Measurements from ENCODE around the gene APOB. TPM values are rescaled to one million over a fixed set of nuclear protein-coding genes. Genes with fewer than 3 reads are reported as not detected.

Gene APOB
- total RNA-seq, 1 experiment from 2014 or later, result not detected

GRCh38 chr2:20988905-20989304 lies 55.0 kb downstream of the APOB start:
- Histone ChIP-seq H3K9me2 (replicated peaks; ENCODE audit: low read length) (no peaks in the 10 kb centered on the region), H4K20me1 (ENCODE audit: low read length) (no peaks in the 10 kb centered on the region), H3K4me3 (ENCODE audit: low read length) (no peak overlapping the region), H3K4me1 (ENCODE audit: insufficient read depth, low read length) (no peaks in the 10 kb centered on the region), H3K4me2 (ENCODE audit: low read length) (no peak overlapping the region), H3K79me2 (ENCODE audit: low read length) (no peaks in the 10 kb centered on the region), H3K27ac (ENCODE audit: low read length) (no peak overlapping the region), H3K36me3 (ENCODE audit: low read depth, low read length) (no peaks in the 10 kb centered on the region), H3F3A (ENCODE audit: low read length, unreplicated experiment) (no peaks in the 10 kb centered on the region), H3K9me3 (ENCODE audit: low read length) (no peaks in the 10 kb centered on the region), H2AFZ (ENCODE audit: low read length) (no peak overlapping the region), H3K9ac (ENCODE audit: low read length) (no peak overlapping the region), H3K27me3 (ENCODE audit: low read length) (peaks cover 28% of the 10 kb centered on the region)
- TF ChIP-seq EZH2 (IDR thresholded peaks at IDR 0.05; ENCODE audit: low read length, unreplicated experiment) (no peak), EZH2phosphoT487 (IDR thresholded peaks at IDR 0.05; ENCODE audit: borderline replicate concordance, low read length) (no peak)
- TF ChIP-seq, protein P1, sequence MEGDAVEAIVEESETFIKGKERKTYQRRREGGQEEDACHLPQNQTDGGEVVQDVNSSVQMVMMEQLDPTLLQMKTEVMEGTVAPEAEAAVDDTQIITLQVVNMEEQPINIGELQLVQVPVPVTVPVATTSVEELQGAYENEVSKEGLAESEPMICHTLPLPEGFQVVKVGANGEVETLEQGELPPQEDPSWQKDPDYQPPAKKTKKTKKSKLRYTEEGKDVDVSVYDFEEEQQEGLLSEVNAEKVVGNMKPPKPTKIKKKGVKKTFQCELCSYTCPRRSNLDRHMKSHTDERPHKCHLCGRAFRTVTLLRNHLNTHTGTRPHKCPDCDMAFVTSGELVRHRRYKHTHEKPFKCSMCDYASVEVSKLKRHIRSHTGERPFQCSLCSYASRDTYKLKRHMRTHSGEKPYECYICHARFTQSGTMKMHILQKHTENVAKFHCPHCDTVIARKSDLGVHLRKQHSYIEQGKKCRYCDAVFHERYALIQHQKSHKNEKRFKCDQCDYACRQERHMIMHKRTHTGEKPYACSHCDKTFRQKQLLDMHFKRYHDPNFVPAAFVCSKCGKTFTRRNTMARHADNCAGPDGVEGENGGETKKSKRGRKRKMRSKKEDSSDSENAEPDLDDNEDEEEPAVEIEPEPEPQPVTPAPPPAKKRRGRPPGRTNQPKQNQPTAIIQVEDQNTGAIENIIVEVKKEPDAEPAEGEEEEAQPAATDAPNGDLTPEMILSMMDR (conservative IDR thresholded peaks at IDR 0.05; ENCODE audit: low read depth, low read length), result no peak
- ChIA-PET POLR2A (ENCODE audit: unreplicated experiment) (no interaction called here), CTCF (no interaction called here)
- BruUV-seq (replicated peaks), result no TSS peak
- ATAC-seq (no peak), DNase-seq (no peak)
- intact Hi-C loops (cut with micrococcal nuclease), result no loop called here

- no peaks in the 10 kb centered on the region for H3K9me2 ChIP-seq (replicated peaks; ENCODE audit: low read length)
- no peak for DNase-seq
- H3K4me3 ChIP-seq (ENCODE audit: low read length), result no peak overlapping the region
- no peak overlapping the region for H3K9ac ChIP-seq (ENCODE audit: low read length)
- peaks cover 27% of the 10 kb centered on the region for H3K27me3 ChIP-seq (ENCODE audit: low read length)
- intact Hi-C loops (cut with micrococcal nuclease), result no loop called here
- no peak overlapping the region for H3K27ac ChIP-seq (ENCODE audit: low read length)
- H3K36me3 ChIP-seq (ENCODE audit: low read depth, low read length), result no peaks in the 10 kb centered on the region
- H3K79me2 ChIP-seq (ENCODE audit: low read length), result no peaks in the 10 kb centered on the region
- ChIA-PET CTCF (no interaction called here), POLR2A (ENCODE audit: unreplicated experiment) (no interaction called here)
- no peak for ATAC-seq
- H3K4me2 ChIP-seq (ENCODE audit: low read length), result no peak overlapping the region
- no peak overlapping the region for H2AFZ ChIP-seq (ENCODE audit: low read length)
- BruUV-seq (replicated peaks), result no TSS peak
- no peaks in the 10 kb centered on the region for H3K4me1 ChIP-seq (ENCODE audit: insufficient read depth, low read length)
- no peaks in the 10 kb centered on the region for H3K9me3 ChIP-seq (ENCODE audit: low read length)
- H3F3A ChIP-seq (ENCODE audit: low read length, unreplicated experiment), result no peaks in the 10 kb centered on the region
- TF ChIP-seq, protein P1 (conservative IDR thresholded peaks at IDR 0.05; ENCODE audit: low read depth, low read length), result no peak
- TF ChIP-seq EZH2phosphoT487 (IDR thresholded peaks at IDR 0.05; ENCODE audit: borderline replicate concordance, low read length), result no peak
- no peak for TF ChIP-seq EZH2 (IDR thresholded peaks at IDR 0.05; ENCODE audit: low read length, unreplicated experiment)
- no peaks in the 10 kb centered on the region for H4K20me1 ChIP-seq (ENCODE audit: low read length)
Observed at GRCh38 chr2:20986024-20986939, 57.6 kb downstream of the APOB start.

DNA sequence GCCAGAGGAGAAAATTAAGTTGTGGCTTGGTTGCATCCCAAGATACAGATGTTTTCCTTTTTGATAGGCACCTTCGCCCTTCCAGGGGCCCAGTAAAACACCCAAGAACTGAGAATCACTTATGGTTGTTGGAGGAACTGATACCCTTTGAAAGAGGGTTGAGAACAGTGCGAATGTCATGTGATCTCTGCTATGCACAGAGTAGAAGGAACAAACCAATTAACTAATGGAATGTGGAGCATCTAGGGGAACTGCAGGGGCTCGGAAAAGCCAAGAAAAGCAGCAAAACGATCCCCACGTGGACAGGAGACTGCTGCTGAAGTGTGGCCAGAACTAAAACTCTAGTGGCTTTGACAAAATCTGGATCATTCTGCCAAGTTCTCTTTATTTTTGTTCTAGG lies 58.8 kb downstream of the APOB start:
- Histone ChIP-seq H3K27me3 (ENCODE audit: low read length) (peaks cover 15% of the 10 kb centered on the region), H3K27ac (ENCODE audit: low read length) (no peak overlapping the region), H3K9me3 (ENCODE audit: low read length) (no peaks in the 10 kb centered on the region), H4K20me1 (ENCODE audit: low read length) (no peaks in the 10 kb centered on the region), H3K9me2 (replicated peaks; ENCODE audit: low read length) (no peaks in the 10 kb centered on the region), H3K36me3 (ENCODE audit: low read depth, low read length) (no peaks in the 10 kb centered on the region), H2AFZ (ENCODE audit: low read length) (no peak overlapping the region), H3K4me1 (ENCODE audit: insufficient read depth, low read length) (no peaks in the 10 kb centered on the region), H3K4me2 (ENCODE audit: low read length) (no peak overlapping the region), H3K4me3 (ENCODE audit: low read length) (no peak overlapping the region), H3K9ac (ENCODE audit: low read length) (no peak overlapping the region), H3K79me2 (ENCODE audit: low read length) (no peaks in the 10 kb centered on the region), H3F3A (ENCODE audit: low read length, unreplicated experiment) (no peaks in the 10 kb centered on the region)
- intact Hi-C loops (cut with micrococcal nuclease), result no loop called here
- ChIA-PET CTCF (no interaction called here), POLR2A (ENCODE audit: unreplicated experiment) (no interaction called here)
- ATAC-seq (no peak), DNase-seq (no peak)
- BruUV-seq (replicated peaks), result no TSS peak
- TF ChIP-seq, protein P1 (conservative IDR thresholded peaks at IDR 0.05; ENCODE audit: low read depth, low read length), result no peak
- TF ChIP-seq EZH2 (IDR thresholded peaks at IDR 0.05; ENCODE audit: low read length, unreplicated experiment), result no peak
- TF ChIP-seq EZH2phosphoT487 (IDR thresholded peaks at IDR 0.05; ENCODE audit: borderline replicate concordance, low read length), result no peak

Data from PC-3 (cell line).